ENCODE measurements around the gene AHRR. TPM values are rescaled to one million over a fixed set of nuclear protein-coding genes. Genes with fewer than 3 reads are reported as not detected.

The AHRR gene
- total RNA-seq, 1 experiment from 2014 or later, result 1.9 TPM

DNA sequence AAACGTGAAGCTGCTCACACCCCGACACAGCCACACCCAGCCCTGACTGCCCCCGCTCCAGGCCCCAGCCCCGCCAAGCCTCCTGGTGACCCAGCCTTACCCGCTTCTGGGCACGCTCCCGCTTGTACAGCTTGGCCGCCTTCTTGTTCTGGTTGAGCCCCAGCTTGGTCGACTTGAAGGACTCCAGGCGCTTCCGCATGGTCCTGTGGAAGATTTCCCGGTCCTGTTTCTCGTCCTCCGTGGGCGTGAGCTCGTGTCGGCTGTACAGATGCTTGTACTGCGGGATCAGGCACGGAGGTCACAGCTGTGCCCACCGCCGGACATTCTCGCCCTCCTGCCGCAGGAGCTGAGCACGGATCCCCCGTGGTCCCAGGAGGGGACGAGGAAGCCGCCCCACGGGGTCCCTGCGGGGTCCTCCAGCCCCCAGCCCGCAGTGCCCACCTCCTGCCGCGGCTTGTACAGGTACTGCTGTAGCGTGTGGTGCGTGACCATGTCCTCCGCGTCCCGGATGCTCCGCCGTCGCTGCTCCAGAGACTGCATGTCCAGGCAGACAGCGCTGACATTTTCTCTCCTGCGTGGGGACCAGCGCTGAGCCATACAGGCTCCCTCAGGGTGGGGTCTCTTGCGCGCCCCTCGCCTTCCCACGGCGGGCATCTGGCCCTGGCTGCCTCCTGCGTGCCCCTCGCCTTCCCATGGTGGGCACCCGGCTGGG lies 154.7 kb downstream of the AHRR start:
- CTCF ChIA-PET, result no interaction called here

DNA sequence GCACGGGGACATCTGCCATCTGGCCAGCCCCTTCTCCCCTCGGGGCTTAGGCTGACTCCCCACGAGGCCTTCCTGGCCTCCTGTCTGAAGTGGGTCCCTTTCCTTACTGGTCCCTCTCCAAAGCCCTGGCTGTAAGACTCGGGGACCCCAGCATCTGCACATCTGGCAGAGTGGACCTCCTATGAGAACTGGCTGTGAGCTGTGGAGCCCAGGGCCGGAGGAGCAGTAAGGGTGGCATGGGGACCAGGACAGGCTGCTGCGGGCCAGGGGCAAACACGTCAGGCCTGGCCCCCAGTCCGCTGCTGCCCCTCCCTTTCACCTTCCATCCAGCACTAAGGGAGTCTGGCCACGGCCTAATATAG lies 155.3 kb downstream of the AHRR start:
- no peak for DNase-seq
- H4K20me1 ChIP-seq (ENCODE audit: low read length), result no peaks in the 10 kb centered on the region
- CTCF ChIA-PET, result no interaction called here
- H3K4me1 ChIP-seq (ENCODE audit: insufficient read depth, low read length), result peaks cover 15% of the 10 kb centered on the region
- no peak overlapping the region for H3K4me3 ChIP-seq (ENCODE audit: low read length)
- H3K9me3 ChIP-seq (ENCODE audit: low read length), result no peaks in the 10 kb centered on the region
- no peak overlapping the region for H2AFZ ChIP-seq (ENCODE audit: low read length)
- TF ChIP-seq, protein P1, sequence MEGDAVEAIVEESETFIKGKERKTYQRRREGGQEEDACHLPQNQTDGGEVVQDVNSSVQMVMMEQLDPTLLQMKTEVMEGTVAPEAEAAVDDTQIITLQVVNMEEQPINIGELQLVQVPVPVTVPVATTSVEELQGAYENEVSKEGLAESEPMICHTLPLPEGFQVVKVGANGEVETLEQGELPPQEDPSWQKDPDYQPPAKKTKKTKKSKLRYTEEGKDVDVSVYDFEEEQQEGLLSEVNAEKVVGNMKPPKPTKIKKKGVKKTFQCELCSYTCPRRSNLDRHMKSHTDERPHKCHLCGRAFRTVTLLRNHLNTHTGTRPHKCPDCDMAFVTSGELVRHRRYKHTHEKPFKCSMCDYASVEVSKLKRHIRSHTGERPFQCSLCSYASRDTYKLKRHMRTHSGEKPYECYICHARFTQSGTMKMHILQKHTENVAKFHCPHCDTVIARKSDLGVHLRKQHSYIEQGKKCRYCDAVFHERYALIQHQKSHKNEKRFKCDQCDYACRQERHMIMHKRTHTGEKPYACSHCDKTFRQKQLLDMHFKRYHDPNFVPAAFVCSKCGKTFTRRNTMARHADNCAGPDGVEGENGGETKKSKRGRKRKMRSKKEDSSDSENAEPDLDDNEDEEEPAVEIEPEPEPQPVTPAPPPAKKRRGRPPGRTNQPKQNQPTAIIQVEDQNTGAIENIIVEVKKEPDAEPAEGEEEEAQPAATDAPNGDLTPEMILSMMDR (conservative IDR thresholded peaks at IDR 0.05; ENCODE audit: low read depth, low read length), result no peak
- TF ChIP-seq EZH2 (IDR thresholded peaks at IDR 0.05; ENCODE audit: low read length, unreplicated experiment) (no peak), EZH2phosphoT487 (IDR thresholded peaks at IDR 0.05; ENCODE audit: borderline replicate concordance, low read length) (no peak)
- no peaks in the 10 kb centered on the region for H3K9me2 ChIP-seq (replicated peaks; ENCODE audit: low read length)
- no peak for ATAC-seq
- H3K27me3 ChIP-seq (ENCODE audit: low read length), result no peaks in the 10 kb centered on the region
- H3K27ac ChIP-seq (ENCODE audit: low read length), result no peak overlapping the region
- H3K4me2 ChIP-seq (ENCODE audit: low read length), result no peak overlapping the region
- BruUV-seq (replicated peaks), result no TSS peak
- POLR2A ChIA-PET (ENCODE audit: unreplicated experiment), result no interaction called here
- H3F3A ChIP-seq (ENCODE audit: low read length, unreplicated experiment), result no peaks in the 10 kb centered on the region
- peaks cover 14% of the 10 kb centered on the region for H3K79me2 ChIP-seq (ENCODE audit: low read length)
- no peak overlapping the region for H3K9ac ChIP-seq (ENCODE audit: low read length)
- no peaks in the 10 kb centered on the region for H3K36me3 ChIP-seq (ENCODE audit: low read depth, low read length)
- intact Hi-C loops (cut with micrococcal nuclease), result loop anchor here (10.0 kb wide), 1 partner anchor 138 kb away; the partner anchor contains the start of gene CEP72

More for the DNA sequence above, 154.7 kb downstream of the AHRR start:
- H3K9ac ChIP-seq (ENCODE audit: low read length), result no peak overlapping the region
- no peak for ATAC-seq
- H4K20me1 ChIP-seq (ENCODE audit: low read length), result no peaks in the 10 kb centered on the region
- POLR2A ChIA-PET (ENCODE audit: unreplicated experiment), result no interaction called here
- no peaks in the 10 kb centered on the region for H3K9me2 ChIP-seq (replicated peaks; ENCODE audit: low read length)
- intact Hi-C loops (cut with micrococcal nuclease), result loop anchor here (10.0 kb wide), 1 partner anchor 139 kb away; the partner anchor contains the start of gene CEP72
- DNase-seq, result no peak
- no peak overlapping the region for H2AFZ ChIP-seq (ENCODE audit: low read length)
- no peaks in the 10 kb centered on the region for H3K27me3 ChIP-seq (ENCODE audit: low read length)
- BruUV-seq (replicated peaks), result no TSS peak
- peaks cover 19% of the 10 kb centered on the region for H3K79me2 ChIP-seq (ENCODE audit: low read length)
- H3K4me1 ChIP-seq (ENCODE audit: insufficient read depth, low read length), result peaks cover 20% of the 10 kb centered on the region
- H3F3A ChIP-seq (ENCODE audit: low read length, unreplicated experiment), result no peaks in the 10 kb centered on the region
- H3K9me3 ChIP-seq (ENCODE audit: low read length), result no peaks in the 10 kb centered on the region
- no peak overlapping the region for H3K27ac ChIP-seq (ENCODE audit: low read length)
- no peak overlapping the region for H3K4me3 ChIP-seq (ENCODE audit: low read length)
- TF ChIP-seq EZH2 (IDR thresholded peaks at IDR 0.05; ENCODE audit: low read length, unreplicated experiment) (no peak), EZH2phosphoT487 (IDR thresholded peaks at IDR 0.05; ENCODE audit: borderline replicate concordance, low read length) (no peak)
- TF ChIP-seq, protein P1 (conservative IDR thresholded peaks at IDR 0.05; ENCODE audit: low read depth, low read length), result no peak
- no peaks in the 10 kb centered on the region for H3K36me3 ChIP-seq (ENCODE audit: low read depth, low read length)
- H3K4me2 ChIP-seq (ENCODE audit: low read length), result no peak overlapping the region

DNA sequence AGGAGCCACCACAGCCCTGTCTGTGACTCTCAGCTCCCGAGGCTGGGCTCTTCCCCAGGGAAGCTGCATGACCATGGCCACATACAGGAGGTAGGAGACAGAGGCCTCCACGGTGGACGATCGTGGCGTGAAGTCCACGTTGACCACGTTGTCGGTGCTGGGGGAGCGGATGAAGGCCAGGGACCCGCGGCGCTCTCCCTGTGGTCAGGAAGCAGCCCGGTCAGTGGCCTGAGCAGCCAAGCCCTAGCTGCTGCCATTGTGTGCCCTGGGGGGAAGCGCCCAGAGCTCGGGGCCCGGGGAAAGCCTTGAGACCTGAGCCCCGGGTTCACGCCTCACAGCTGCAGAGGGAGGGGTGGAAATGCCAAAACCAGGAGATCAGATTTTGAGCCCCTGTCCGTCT lies 155.7 kb downstream of the AHRR start:
- Histone ChIP-seq H3K27me3 (ENCODE audit: low read length) (no peaks in the 10 kb centered on the region), H3K4me1 (ENCODE audit: insufficient read depth, low read length) (peaks cover 10% of the 10 kb centered on the region; the same call in 1 of the 2 replicates), H3K9me3 (ENCODE audit: low read length) (no peaks in the 10 kb centered on the region), H4K20me1 (ENCODE audit: low read length) (no peaks in the 10 kb centered on the region), H3K4me3 (ENCODE audit: low read length) (no peak overlapping the region), H3K9me2 (replicated peaks; ENCODE audit: low read length) (no peaks in the 10 kb centered on the region), H3K4me2 (ENCODE audit: low read length) (no peak overlapping the region), H3F3A (ENCODE audit: low read length, unreplicated experiment) (no peaks in the 10 kb centered on the region), H3K27ac (ENCODE audit: low read length) (no peak overlapping the region), H3K36me3 (ENCODE audit: low read depth, low read length) (no peaks in the 10 kb centered on the region), H3K9ac (ENCODE audit: low read length) (no peak overlapping the region), H3K79me2 (ENCODE audit: low read length) (peaks cover 10% of the 10 kb centered on the region), H2AFZ (ENCODE audit: low read length) (no peak overlapping the region)
- BruUV-seq (replicated peaks), result no TSS peak
- DNase-seq (no peak), ATAC-seq (no peak)
- intact Hi-C loops (cut with micrococcal nuclease), result loop anchor here (10.0 kb wide), 1 partner anchor 138 kb away; the partner anchor contains the start of gene CEP72
- ChIA-PET CTCF (no interaction called here), POLR2A (ENCODE audit: unreplicated experiment) (no interaction called here)
- TF ChIP-seq EZH2phosphoT487 (IDR thresholded peaks at IDR 0.05; ENCODE audit: borderline replicate concordance, low read length), result no peak
- TF ChIP-seq, protein P1 (conservative IDR thresholded peaks at IDR 0.05; ENCODE audit: low read depth, low read length), result no peak
